Uterus (tissue), 4 donors: Measurements from ENCODE around the gene SAE1. TPM values are rescaled to one million over a fixed set of nuclear protein-coding genes. Genes with fewer than 3 reads are reported as not detected.

Source experiments
- DNase-seq, 2 donors: peaks; one replicate each; pipeline ENCODE4 v3.0.0-alpha.2; 2019 to 2020
- H3K27ac ChIP-seq, 2 donors: fragments of 200-600 bp; sonication (generic); 1 replicate in 1 of 2; 2 replicates in 1 of 2; pipeline ENCODE4 v1.5.1; 2016 to 2018
- H3K27me3 ChIP-seq, 2 donors: fragments of 200-600 bp; sonication (generic); one replicate each; pipeline ENCODE4 v1.5.1; 2018 to 2019; ENCODE audit warnings: control low read depth in 1 of 2
- H3K36me3 ChIP-seq, 2 donors: fragments of 200-600 bp; sonication (generic); one replicate each; pipeline ENCODE4 v1.5.1; 2019; ENCODE audit warnings: control low read depth in 1 of 2
- H3K4me1 ChIP-seq, 2 donors: fragments of 200-600 bp; sonication (generic); one replicate each; pipeline ENCODE4 v1.5.1; 2018 to 2019; ENCODE audit warnings: control low read depth in 1 of 2
- H3K4me3 ChIP-seq, 2 donors: fragments of 200-600 bp; sonication (generic); 1 replicate in 1 of 2; 2 replicates in 1 of 2; pipeline ENCODE4 v1.5.1; 2018 to 2019; ENCODE audit warnings: mild to moderate bottlenecking in 1 of 2
- H3K9me3 ChIP-seq, 2 donors: fragments of 200-600 bp; sonication (generic); one replicate each; pipeline ENCODE4 v1.5.1; 2019; ENCODE audit warnings: control low read depth in 1 of 2
- CTCF ChIP-seq, 4 experiments: fragments of 200-600 bp in 2 of 4; fragments of 450-650 bp in 2 of 4; sonication (generic) in 2 of 4; IDR thresholded peaks; one replicate each; pipeline ENCODE4 v1.5.1; 2016 to 2019; ENCODE audit warnings: antibody characterized with exemption in 4 of 4, mild to moderate bottlenecking in 2 of 4, moderate library complexity in 1 of 4
- POLR2A ChIP-seq, 2 donors: fragments of 450-650 bp; IDR thresholded peaks; one replicate each; pipeline ENCODE4 v1.6.1; 2016; ENCODE audit warnings: antibody characterized with exemption in 2 of 2, mild to moderate bottlenecking in 1 of 2, moderate library complexity in 1 of 2
- intact Hi-C: fragments of 100-400 bp; cut with DNase I; formaldehyde crosslinking; loops from one replicate; pipeline ENCODE4 v1.15.1; 2023; ENCODE audit warnings: low total_unique reads
- total RNA-seq, 4 donors: library from RNA; depleted of rRNA in 3 of 4; stranded (reverse); fragments of >200 nt in 3 of 4; gene quantifications; one replicate each; pipeline versions ENCODE4 v1.1.0 to v1.2.4, GENCODE V29; 2014 to 2023
- donor health status: DM: yes; HTN: yes; CAD: no.

The SAE1 gene
- total RNA-seq, 4 donors from 2014 or later: 17.6 to 144 (median 45.6) TPM

- DNase-seq: no peak
- Histone ChIP-seq H3K27ac (peak overlapping the region; percentile 70 to 81), H3K36me3 (no peaks in the 10 kb centered on the region), H3K27me3 (no peaks in the 10 kb centered on the region), H3K4me1 (no peaks in the 10 kb centered on the region), H3K4me3 (no peak overlapping the region), H3K9me3 (no peaks in the 10 kb centered on the region)
- intact Hi-C loops: no loop called here
- TF ChIP-seq POLR2A (IDR thresholded peaks at IDR 0.05): no peak
- TF ChIP-seq CTCF (IDR thresholded peaks at IDR 0.05): no peak
These were observed 79.5 kb downstream of the SAE1 start for GRCh38 chr19:47210180-47210490.

- peak; percentile 77 to 90 for DNase-seq
- H3K9me3 ChIP-seq: no peaks in the 10 kb centered on the region
- no peaks in the 10 kb centered on the region for H3K27me3 ChIP-seq
- peak; percentile 83 to 94 (median 89) for TF ChIP-seq CTCF (IDR thresholded peaks at IDR 0.05)
- no peak for TF ChIP-seq POLR2A (IDR thresholded peaks at IDR 0.05)
- no peaks in the 10 kb centered on the region for H3K36me3 ChIP-seq
- no peak overlapping the region for H3K4me3 ChIP-seq
- no peaks in the 10 kb centered on the region for H3K4me1 ChIP-seq
- H3K27ac ChIP-seq: peak overlapping the region; percentile 70 to 81
- intact Hi-C loops: no loop called here
These were observed 80.2 kb downstream of the SAE1 start for GRCh38 chr19:47210689-47211316.

- TF ChIP-seq POLR2A (IDR thresholded peaks at IDR 0.05): no peak
- no peak for TF ChIP-seq CTCF (IDR thresholded peaks at IDR 0.05)
- no peaks in the 10 kb centered on the region for H3K36me3 ChIP-seq
- H3K9me3 ChIP-seq: no peaks in the 10 kb centered on the region
- no peak overlapping the region for H3K27ac ChIP-seq
- intact Hi-C loops: no loop called here
- H3K4me1 ChIP-seq: no peaks in the 10 kb centered on the region
- no peak overlapping the region for H3K4me3 ChIP-seq
- DNase-seq: no peak
- H3K27me3 ChIP-seq: no peaks in the 10 kb centered on the region
These were observed 84.9 kb downstream of the SAE1 start for GRCh38 chr19:47215581-47215980.

GRCh38 chr19:47221080-47221841 lies 90.6 kb downstream of the SAE1 start:
- intact Hi-C loops: no loop called here
- H3K4me3 ChIP-seq: no peak overlapping the region

More at GRCh38 chr19:47221080-47221841, 90.6 kb downstream of the SAE1 start:
- H3K4me1 ChIP-seq: no peaks in the 10 kb centered on the region
- no peak for DNase-seq
- H3K36me3 ChIP-seq: no peaks in the 10 kb centered on the region
- no peak overlapping the region for H3K27ac ChIP-seq
- H3K9me3 ChIP-seq: no peaks in the 10 kb centered on the region
- no peaks in the 10 kb centered on the region for H3K27me3 ChIP-seq
- no peak for TF ChIP-seq CTCF (IDR thresholded peaks at IDR 0.05)
- no peak for TF ChIP-seq POLR2A (IDR thresholded peaks at IDR 0.05)
